ENCODE data around the gene NEDD8.
"Not testable (repeated sequence)": the region's sequence is repeated elsewhere in the genome, so short reads cannot be mapped to it uniquely, and the experiment has no call there.

NEDD8 gene

DNA sequence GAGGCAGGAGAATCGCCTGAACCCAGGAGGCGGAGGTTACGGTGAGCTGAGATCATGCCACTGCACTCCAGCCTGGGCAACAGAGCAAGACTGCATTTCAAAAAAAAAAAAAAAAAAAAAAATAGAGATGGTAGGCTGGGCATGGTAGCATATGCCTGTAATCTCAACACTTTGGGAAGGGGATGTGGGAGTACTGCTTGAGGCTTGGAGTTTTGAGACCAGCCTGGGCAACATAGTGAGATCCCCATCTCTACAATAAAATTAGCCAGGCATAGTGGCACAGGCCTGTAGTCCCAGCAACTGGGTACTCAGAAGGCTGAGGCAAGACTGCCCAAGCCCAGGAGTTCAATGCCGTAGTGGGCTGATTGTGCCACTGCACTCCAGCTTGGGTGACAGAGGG is 9.2 kb downstream of the NEDD8 start:
- not testable (repeated sequence) for H4K91ac ChIP-seq (ENCODE audit: low read depth, low read length, poor library complexity); H3K23ac ChIP-seq (ENCODE audit: low read depth, low read length, poor library complexity); H3K4me2 ChIP-seq (ENCODE audit: insufficient read depth, low read length, poor library complexity, severe bottlenecking); H2BK120ac ChIP-seq (ENCODE audit: low read depth, low read length); H3K4me1 ChIP-seq (ENCODE audit: control insufficient read depth in 2 of 2, insufficient read depth in 1 of 2, low read depth in 1 of 2, low read length in 2 of 2); H2BK15ac ChIP-seq (ENCODE audit: low read length); H3K18ac ChIP-seq (ENCODE audit: low read length); DNase-seq (ENCODE audit: low spot score); H2BK5ac ChIP-seq (ENCODE audit: low read length); H4K8ac ChIP-seq (ENCODE audit: low read depth, low read length); H3K9me3 ChIP-seq (replicated peaks in 1 of 2; ENCODE audit: control insufficient read depth in 2 of 2, insufficient read depth in 1 of 2, low read depth in 1 of 2, low read length in 2 of 2); H3K79me1 ChIP-seq (ENCODE audit: low read depth, low read length); H3K14ac ChIP-seq (ENCODE audit: low read length); H3K4me3 ChIP-seq (ENCODE audit: low read length in 2 of 2); H2AK5ac ChIP-seq (ENCODE audit: low read depth, low read length); H3K27ac ChIP-seq (replicated peaks; ENCODE audit: low read length); H3K9ac ChIP-seq (ENCODE audit: low read depth, low read length, poor library complexity); H2AFZ ChIP-seq (ENCODE audit: low read length); H3K27me3 ChIP-seq (ENCODE audit: control insufficient read depth in 3 of 3, insufficient read depth in 3 of 3, low read depth in 1 of 3, low read length in 3 of 3); H2BK12ac ChIP-seq (ENCODE audit: low read length); H3K4ac ChIP-seq (ENCODE audit: low read length)
- H3K36me3 ChIP-seq (replicated peaks in 1 of 2; ENCODE audit: control insufficient read depth in 2 of 2, insufficient read depth in 2 of 2, low read length in 2 of 2) = peaks cover 1 to 30% of the 10 kb centered on the region in 2 donors
- WGBS, 2 donors (ENCODE audit: extremely low coverage in 2 of 2, insufficient read length in 2 of 2, insufficient replicate concordance in 1 of 2) = no CpG with 5 or more reads among the region's 4 CpGs

DNA sequence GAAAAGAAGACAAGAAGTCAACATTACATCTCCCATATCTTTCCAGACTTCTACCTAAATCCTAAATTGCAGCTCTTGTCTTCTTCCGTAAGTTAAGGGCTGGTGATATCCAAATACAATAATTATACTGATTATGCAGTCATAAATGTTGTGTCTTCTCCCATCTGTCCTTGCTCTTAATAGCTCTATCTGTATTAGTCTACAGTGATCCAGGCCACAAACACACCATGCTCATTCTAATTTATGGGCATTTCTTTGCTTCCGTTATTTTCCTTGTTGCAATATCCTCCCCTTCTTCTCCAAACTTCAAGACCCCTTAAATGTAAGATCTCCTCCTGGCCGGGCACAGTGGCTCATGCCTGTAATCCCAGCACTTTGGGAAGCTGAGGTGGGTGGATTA is 12.6 kb downstream of the NEDD8 start:
- Histone ChIP-seq H3K4me2 (ENCODE audit: insufficient read depth, low read length, poor library complexity, severe bottlenecking) (no peak overlapping the region), H3K36me3 (replicated peaks in 1 of 2; ENCODE audit: control insufficient read depth in 2 of 2, insufficient read depth in 2 of 2, low read length in 2 of 2) (peaks cover 5 to 18% of the 10 kb centered on the region in 2 donors), H3K4ac (ENCODE audit: low read length) (no peak overlapping the region), H3K27ac (replicated peaks; ENCODE audit: low read length) (no peak overlapping the region), H2BK12ac (ENCODE audit: low read length) (no peak overlapping the region), H2BK120ac (ENCODE audit: low read depth, low read length) (no peak overlapping the region), H4K91ac (ENCODE audit: low read depth, low read length, poor library complexity) (no peak overlapping the region), H3K4me1 (ENCODE audit: control insufficient read depth in 2 of 2, insufficient read depth in 1 of 2, low read depth in 1 of 2, low read length in 2 of 2) (peaks cover 2% of the 10 kb centered on the region in 2 donors), H3K14ac (ENCODE audit: low read length) (no peak overlapping the region), H3K9ac (ENCODE audit: low read depth, low read length, poor library complexity) (no peak overlapping the region), H3K4me3 (ENCODE audit: low read length in 2 of 2) (no peak overlapping the region), H4K8ac (ENCODE audit: low read depth, low read length) (no peak overlapping the region), H2AK5ac (ENCODE audit: low read depth, low read length) (no peak overlapping the region), H2BK5ac (ENCODE audit: low read length) (no peak overlapping the region), H3K79me1 (ENCODE audit: low read depth, low read length) (peaks cover 2% of the 10 kb centered on the region), H3K9me3 (replicated peaks in 1 of 2; ENCODE audit: control insufficient read depth in 2 of 2, insufficient read depth in 1 of 2, low read depth in 1 of 2, low read length in 2 of 2) (no peaks in the 10 kb centered on the region), H2AFZ (ENCODE audit: low read length) (no peak overlapping the region), H2BK15ac (ENCODE audit: low read length) (no peak overlapping the region), H3K18ac (ENCODE audit: low read length) (no peak overlapping the region), H3K23ac (ENCODE audit: low read depth, low read length, poor library complexity) (no peak overlapping the region), H3K27me3 (ENCODE audit: control insufficient read depth in 3 of 3, insufficient read depth in 3 of 3, low read depth in 1 of 3, low read length in 3 of 3) (no peaks in the 10 kb centered on the region)
- DNase-seq (ENCODE audit: low spot score) = no peak
- WGBS, 2 donors (ENCODE audit: extremely low coverage in 2 of 2, insufficient read length in 2 of 2, insufficient replicate concordance in 1 of 2) = no CpG with 5 or more reads among the region's 3 CpGs

DNA sequence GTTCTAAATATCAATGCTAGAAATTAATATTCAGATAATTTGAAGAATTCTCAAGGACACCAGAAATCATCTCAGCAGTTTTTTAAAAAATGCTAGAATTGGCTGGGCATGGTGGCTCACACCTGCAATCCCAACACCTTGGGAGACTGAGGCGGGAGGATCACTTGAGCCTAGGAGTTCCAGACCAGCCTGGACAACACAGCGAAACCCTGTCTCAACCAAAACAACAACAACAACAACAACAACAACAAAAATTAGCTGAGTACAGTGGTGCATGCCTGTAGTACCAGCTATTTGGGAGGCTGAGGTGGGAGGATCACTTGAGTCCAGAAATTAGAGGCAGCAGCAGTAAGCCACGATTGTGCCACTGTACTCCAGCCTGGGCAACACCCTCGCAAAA is 13.1 kb downstream of the NEDD8 start:
- DNase-seq (ENCODE audit: low spot score) = no peak
- Histone ChIP-seq H2AK5ac (ENCODE audit: low read depth, low read length) (no peak overlapping the region), H3K4me3 (ENCODE audit: low read length in 2 of 2) (no peak overlapping the region), H3K9ac (ENCODE audit: low read depth, low read length, poor library complexity) (no peak overlapping the region), H4K8ac (ENCODE audit: low read depth, low read length) (no peak overlapping the region), H3K79me1 (ENCODE audit: low read depth, low read length) (peaks cover 2% of the 10 kb centered on the region), H2AFZ (ENCODE audit: low read length) (no peak overlapping the region), H2BK5ac (ENCODE audit: low read length) (no peak overlapping the region), H2BK120ac (ENCODE audit: low read depth, low read length) (no peak overlapping the region), H3K27ac (replicated peaks; ENCODE audit: low read length) (no peak overlapping the region), H2BK15ac (ENCODE audit: low read length) (no peak overlapping the region), H3K4me1 (ENCODE audit: control insufficient read depth in 2 of 2, insufficient read depth in 1 of 2, low read depth in 1 of 2, low read length in 2 of 2) (peaks cover 2% of the 10 kb centered on the region in 2 donors), H4K91ac (ENCODE audit: low read depth, low read length, poor library complexity) (no peak overlapping the region), H3K36me3 (replicated peaks in 1 of 2; ENCODE audit: control insufficient read depth in 2 of 2, insufficient read depth in 2 of 2, low read length in 2 of 2) (peaks cover 5 to 21% of the 10 kb centered on the region in 2 donors), H3K18ac (ENCODE audit: low read length) (no peak overlapping the region), H3K27me3 (ENCODE audit: control insufficient read depth in 3 of 3, insufficient read depth in 3 of 3, low read depth in 1 of 3, low read length in 3 of 3) (no peaks in the 10 kb centered on the region), H3K4ac (ENCODE audit: low read length) (no peak overlapping the region), H2BK12ac (ENCODE audit: low read length) (no peak overlapping the region), H3K9me3 (replicated peaks in 1 of 2; ENCODE audit: control insufficient read depth in 2 of 2, insufficient read depth in 1 of 2, low read depth in 1 of 2, low read length in 2 of 2) (no peaks in the 10 kb centered on the region), H3K23ac (ENCODE audit: low read depth, low read length, poor library complexity) (no peak overlapping the region), H3K4me2 (ENCODE audit: insufficient read depth, low read length, poor library complexity, severe bottlenecking) (no peak overlapping the region), H3K14ac (ENCODE audit: low read length) (no peak overlapping the region)
- WGBS, 2 donors (ENCODE audit: extremely low coverage in 2 of 2, insufficient read length in 2 of 2, insufficient replicate concordance in 1 of 2) = no CpG with 5 or more reads among the region's 4 CpGs

DNA sequence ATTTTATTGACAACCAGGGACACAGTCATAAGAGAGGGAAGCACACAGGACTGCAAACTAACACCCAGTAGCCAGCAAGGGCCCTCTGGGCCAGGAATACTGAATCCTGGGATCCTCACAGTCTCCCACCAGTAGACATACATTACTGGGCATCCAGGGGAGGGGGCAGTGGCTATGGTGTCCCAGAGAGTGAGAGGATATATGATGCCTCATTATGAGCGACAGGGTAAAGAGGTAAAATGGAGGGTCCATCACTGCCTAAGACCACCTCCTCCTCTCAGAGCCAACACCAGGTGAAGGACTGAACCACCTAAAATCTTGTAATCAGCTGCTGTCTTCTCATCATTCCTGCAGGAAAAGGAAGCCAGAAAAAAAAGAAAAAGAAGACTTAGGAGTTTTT is 15.3 kb downstream of the NEDD8 start:
- H3K27ac ChIP-seq (replicated peaks; ENCODE audit: low read length); DNase-seq (ENCODE audit: low spot score); H3K18ac ChIP-seq (ENCODE audit: low read length); H3K4me3 ChIP-seq (ENCODE audit: low read length in 2 of 2); H2BK5ac ChIP-seq (ENCODE audit: low read length); H2AFZ ChIP-seq (ENCODE audit: low read length); H3K9ac ChIP-seq (ENCODE audit: low read depth, low read length, poor library complexity); H3K4me2 ChIP-seq (ENCODE audit: insufficient read depth, low read length, poor library complexity, severe bottlenecking); H2AK5ac ChIP-seq (ENCODE audit: low read depth, low read length); H3K14ac ChIP-seq (ENCODE audit: low read length); H2BK15ac ChIP-seq (ENCODE audit: low read length); H4K91ac ChIP-seq (ENCODE audit: low read depth, low read length, poor library complexity); H3K79me1 ChIP-seq (ENCODE audit: low read depth, low read length); H2BK12ac ChIP-seq (ENCODE audit: low read length); H3K4ac ChIP-seq (ENCODE audit: low read length); H3K9me3 ChIP-seq (replicated peaks in 1 of 2; ENCODE audit: control insufficient read depth in 2 of 2, insufficient read depth in 1 of 2, low read depth in 1 of 2, low read length in 2 of 2); H2BK120ac ChIP-seq (ENCODE audit: low read depth, low read length); H3K4me1 ChIP-seq (ENCODE audit: control insufficient read depth in 2 of 2, insufficient read depth in 1 of 2, low read depth in 1 of 2, low read length in 2 of 2); H3K27me3 ChIP-seq (ENCODE audit: control insufficient read depth in 3 of 3, insufficient read depth in 3 of 3, low read depth in 1 of 3, low read length in 3 of 3); H3K23ac ChIP-seq (ENCODE audit: low read depth, low read length, poor library complexity); H4K8ac ChIP-seq (ENCODE audit: low read depth, low read length): not testable (repeated sequence)
- WGBS, 2 donors (ENCODE audit: extremely low coverage in 2 of 2, insufficient read length in 2 of 2, insufficient replicate concordance in 1 of 2) = no CpG with 5 or more reads among the region's 1 CpG
- peaks cover 5 to 27% of the 10 kb centered on the region in 2 donors for H3K36me3 ChIP-seq (replicated peaks in 1 of 2; ENCODE audit: control insufficient read depth in 2 of 2, insufficient read depth in 2 of 2, low read length in 2 of 2)
